Hepatocyte (in vitro differentiated cells): ENCODE measurements around the gene PLEKHG3.

Experiments used
- CTCF ChIP-seq: fragments of 200-600 bp; sonication (generic); IDR thresholded peaks from 2 replicates; pipeline ENCODE4 v1.5.1; 2016; ENCODE audit warnings: antibody characterized with exemption, mild to moderate bottlenecking; ENCODE audit not compliant: poor library complexity
- EZH2 ChIP-seq: fragments of 200-600 bp; sonication (generic); IDR thresholded peaks from 2 replicates; pipeline ENCODE4 v1.6.1; 2016; ENCODE audit warnings: antibody characterized with exemption, mild to moderate bottlenecking, borderline replicate concordance
- EZH2phosphoT487 ChIP-seq: fragments of 200-600 bp; sonication (generic); IDR thresholded peaks from one replicate; pipeline ENCODE4 v1.6.1; 2018; ENCODE audit warnings: antibody characterized with exemption, mild to moderate bottlenecking, low read depth, moderate library complexity; ENCODE audit not compliant: unreplicated experiment, severe bottlenecking

GRCh38 chr14:64795921-64796320 is 91.7 kb downstream of the PLEKHG3 start:
- no peak for TF ChIP-seq CTCF
- no peak for TF ChIP-seq EZH2
- no peak for TF ChIP-seq EZH2phosphoT487
